HG03025 (cell line): ENCODE results near the gene ATOH7.
"Not testable (repeated sequence)": the region's sequence is repeated elsewhere in the genome, so short reads cannot be mapped to it uniquely, and the experiment has no call there.

Experiments
- ATAC-seq: cut with Tn5 transposase; IDR thresholded peaks from one replicate; pipeline ENCODE4 v1.9.1; 2021; ENCODE audit warnings: mild to moderate bottlenecking, moderate library complexity; ENCODE audit not compliant: unreplicated experiment, low FRiP score

ATOH7 gene

DNA sequence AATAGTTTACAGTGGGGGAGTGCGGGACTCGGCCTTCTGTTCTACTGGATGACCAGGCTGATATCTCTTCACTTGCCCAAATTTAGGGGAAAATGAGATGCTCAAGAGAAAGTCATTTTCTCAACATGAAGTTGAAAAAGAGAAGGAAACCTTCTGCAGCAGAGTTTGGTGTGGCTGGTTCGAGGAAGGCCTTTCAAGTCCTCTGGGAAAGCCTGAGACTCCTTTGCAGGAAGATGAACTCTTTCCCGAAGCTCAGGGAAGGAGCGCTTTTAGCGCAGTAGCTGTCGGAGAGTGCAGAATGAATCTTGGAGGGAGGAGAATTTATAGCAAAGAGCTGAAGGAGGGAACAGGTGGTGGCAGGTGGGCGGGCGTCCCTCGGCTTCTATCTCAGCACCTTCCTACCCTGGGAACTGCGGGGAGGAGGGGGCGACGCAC, at the start of gene ATOH7:
Gene ATOH7 (minus strand): TSS at position 297 of the 435 bp plus-strand sequence. CDS start 436 bp downstream, outside the sequence.
- ATAC-seq = no peak

DNA sequence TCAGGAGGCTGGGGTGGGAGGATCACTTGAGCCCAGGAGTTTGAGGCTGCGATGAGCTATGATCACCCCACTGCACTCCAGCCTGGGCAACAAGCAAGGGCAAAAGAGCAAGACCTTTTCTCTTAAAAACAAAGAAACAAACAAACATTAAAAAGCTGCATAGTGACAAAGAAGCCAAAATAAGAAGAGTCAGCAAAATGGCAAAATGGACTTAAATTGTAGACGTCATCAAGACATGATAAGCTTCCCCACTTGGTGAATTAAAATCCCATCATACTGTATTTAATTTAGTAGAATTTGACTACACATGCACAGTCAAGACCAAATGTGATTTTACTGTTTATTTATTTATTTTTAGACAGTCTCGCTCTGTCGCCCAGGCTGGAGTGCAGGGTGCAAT, 48.8 kb upstream of the ATOH7 start:
- no peak for ATAC-seq

DNA sequence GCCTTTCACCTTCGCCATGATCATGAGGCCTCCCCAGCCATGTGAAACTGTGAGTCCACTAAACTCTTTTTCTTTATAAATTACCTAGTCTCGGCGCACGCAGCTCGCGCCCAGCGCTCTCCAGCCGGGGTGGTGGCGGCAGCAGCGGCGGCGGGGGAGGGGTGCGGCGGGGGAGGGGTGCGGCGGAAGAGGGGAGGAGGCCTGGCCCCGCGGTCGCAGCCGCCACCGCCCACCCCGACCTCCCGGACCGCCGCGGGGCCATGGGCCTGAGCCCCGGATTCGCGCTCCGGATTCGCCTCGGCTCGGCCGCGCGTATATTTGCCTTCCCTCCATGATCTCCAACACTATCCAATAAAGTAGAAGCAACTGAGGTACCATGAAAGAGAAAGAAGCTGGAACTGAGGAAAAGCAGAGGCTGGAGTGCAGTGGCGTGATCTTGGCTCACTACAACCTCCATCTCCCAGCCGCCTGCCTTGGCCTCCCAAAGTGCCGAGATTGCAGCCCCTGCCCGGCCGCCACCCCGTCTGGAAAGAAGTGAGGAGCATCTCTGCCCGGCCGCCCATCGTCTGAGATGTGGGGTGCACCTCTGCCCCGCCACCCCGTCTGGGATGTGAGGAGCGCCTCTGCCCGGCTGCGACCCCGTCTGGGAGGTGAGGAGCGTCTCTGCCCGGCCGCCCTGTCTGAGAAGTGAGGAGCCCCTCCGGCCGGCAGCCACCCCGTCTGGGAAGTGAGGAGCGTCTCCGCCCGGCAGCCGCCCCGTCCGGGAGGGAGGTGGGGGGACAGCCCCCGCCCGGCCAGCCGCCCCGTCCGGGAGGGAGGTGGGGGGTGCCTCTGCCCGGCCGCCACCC, 47.2 kb upstream of the ATOH7 start:
- not testable (repeated sequence) for ATAC-seq

DNA sequence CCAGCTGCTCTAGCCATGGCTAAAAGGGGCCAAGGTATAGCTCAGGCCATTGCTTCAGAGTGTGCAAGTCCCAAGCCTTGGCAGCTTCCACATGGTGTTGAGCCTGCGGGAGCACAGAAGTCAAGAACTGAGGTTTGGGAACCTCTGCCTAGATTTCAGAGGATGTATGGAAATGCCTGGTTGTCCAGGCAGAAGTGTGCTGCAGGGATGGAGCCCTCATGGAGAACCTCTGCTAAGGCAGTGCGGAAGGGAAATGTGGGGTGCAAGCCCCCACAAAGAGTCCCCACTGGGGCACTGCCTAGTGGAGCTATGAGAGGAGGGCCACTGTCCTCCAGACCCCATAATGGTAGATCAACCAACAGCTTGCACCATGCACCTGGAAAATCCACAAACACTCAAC, 45.9 kb upstream of the ATOH7 start:
- ATAC-seq = not testable (repeated sequence)

DNA sequence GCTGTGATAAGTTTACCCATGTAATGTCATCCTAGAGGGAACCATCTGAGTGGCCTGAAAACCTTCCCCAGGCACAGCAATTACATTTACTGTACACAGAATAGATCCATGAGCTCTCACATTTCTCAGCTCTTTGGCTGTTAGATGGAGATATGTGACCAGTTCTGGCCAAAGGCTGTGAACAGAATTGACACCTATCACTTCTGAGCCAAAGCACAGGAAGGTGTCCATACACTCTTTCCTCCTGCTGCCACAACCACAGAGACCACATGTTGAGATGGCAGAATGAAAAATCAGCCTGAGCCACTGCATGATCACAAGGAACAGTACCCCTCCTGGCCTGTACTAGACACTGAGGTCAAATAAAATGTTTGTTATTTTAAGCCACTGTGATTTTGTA, 44.3 kb upstream of the ATOH7 start:
- ATAC-seq = no peak

DNA sequence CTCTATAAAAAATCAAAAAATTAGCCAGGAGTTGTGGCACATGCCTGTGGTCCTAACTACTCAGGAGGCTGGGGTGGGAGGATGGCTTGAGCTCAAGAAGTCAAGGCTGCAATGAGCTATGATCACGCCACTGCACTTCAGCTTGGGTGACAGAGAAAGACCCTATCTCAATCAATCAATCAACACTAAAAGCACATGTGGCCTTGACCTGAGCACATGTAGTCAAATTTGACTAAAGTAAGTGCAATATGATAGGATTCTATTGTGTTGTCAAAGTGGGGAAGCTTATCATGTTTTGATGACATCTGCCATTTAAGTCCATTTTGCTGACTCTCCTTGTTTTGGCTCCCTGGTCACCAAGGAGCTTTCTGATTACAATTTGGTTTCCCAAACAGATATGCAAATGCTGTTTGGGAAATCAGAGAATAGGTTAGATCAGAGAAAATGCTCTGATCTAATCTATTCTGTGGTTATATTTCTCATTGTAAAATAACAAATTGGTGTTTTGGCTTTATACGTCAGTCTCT, 43.8 kb upstream of the ATOH7 start:
- ATAC-seq = no peak

DNA sequence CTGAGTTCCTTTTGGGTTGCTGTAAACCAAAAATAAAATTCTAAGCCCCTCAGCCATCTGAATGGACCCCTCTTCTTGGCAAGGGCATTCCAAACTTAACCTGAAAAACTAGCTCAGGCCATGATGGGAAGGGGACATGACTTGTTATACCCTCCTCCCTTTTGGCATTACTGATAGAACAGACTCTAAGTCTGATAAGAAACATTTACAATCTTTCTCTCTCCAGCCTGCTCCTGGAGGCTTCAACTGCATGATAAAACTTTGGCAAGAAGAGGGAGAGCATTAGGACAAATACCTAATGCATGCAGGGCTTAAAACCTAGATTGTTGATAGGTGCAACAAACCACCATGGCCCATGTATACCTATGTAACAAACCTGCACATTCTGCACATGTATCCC, 40.9 kb upstream of the ATOH7 start:
- no peak for ATAC-seq

DNA sequence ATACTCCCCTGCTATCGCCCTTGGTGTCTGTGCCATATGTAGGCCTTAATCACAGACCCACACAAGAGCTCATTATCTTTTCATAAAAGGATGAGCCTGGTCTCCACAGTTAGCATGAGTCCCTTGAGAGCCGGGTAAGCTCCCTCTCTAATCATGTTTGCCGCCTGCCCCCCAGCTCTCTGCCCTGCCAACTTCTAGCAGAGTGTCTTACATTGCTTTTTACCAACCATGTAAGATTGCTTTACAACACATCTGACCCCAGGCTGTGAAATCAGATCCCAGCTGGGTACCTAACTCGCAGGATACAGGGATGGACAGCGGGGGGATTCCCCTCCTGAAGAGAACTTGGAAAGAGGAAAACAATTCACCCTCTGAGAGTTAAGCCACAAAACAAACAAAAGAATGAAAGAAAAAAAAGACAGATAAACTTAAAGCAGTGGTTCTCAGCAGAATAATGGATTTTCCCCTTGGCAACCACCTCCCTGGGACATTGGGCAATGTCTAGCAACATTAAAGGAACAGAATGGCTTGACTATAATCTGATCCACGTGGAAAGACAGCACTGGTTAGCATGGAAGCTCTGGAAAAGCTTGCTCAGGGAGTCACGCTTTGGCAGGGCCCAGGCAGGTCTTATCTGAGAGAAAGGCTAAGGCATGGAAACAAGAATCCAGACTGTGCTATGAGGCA, 39.4 kb upstream of the ATOH7 start:
- no peak for ATAC-seq

DNA sequence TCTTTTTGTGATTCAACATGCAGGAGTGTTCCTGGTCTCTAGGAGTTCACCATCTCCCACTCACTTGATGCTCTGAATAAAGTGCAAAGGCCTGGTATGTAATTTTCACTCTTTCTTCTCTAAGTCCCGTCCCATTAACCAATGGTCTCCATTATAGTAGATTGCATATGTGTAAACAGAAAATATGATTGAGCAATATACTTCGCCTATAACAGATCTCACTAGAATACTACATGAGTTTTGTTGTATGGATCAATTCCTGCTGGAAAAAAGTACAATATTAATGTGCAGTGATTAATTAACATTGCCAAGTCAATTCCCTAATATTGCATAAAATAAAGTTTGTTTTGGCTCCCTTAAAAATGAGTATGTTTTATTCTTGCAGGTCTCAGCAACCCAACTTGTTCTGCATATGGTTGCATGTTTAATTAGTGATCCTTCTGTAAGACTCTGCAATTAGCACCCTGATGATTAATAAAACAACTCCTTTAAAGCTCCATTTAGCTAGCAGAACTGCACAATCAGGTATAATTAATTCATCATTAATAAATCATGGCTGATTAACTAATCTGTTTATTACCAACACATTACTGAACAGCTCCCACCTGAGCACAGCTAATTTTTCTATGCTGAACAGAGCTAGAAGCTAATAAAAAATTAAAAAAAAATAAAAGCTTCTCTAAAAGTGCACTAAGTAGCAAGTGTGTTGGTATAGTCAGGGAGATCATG, 37.8 kb upstream of the ATOH7 start:
- ATAC-seq = no peak

DNA sequence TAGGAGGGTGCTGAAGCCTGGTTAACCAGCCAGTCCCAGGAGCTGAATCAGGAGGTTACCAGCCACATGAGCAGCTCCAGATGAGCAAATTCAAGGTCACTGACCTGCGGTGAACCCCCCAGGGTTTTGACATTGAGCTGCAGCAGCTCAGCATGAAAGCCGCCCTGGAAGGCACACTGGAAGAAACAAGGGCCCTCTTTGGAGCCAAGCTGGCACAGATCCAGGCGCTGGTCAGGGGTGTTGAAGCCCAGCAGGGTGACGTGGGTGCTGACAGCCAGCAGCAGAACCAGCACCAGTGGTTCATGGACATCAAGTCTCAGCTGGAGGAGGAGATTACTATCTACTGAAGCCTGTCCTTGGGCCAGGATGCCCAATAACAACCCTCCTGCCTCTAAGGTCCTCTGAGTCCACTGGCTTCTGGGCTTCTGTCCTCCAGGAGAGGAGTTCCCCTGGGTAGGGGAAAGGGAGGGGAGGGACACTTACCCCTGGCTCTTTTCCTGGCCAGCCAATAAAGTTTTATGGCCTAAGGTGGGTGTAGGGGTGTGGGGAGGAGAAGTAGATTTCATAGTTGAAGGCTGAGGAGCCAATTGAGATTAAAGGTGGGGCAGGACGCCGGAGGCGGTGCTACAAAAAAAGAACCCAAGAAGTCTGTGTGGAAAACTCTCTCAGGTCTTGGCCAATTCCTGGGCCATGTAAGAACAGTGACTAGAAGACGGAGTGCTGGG, 29.4 kb upstream of the ATOH7 start:
- ATAC-seq = no peak

DNA sequence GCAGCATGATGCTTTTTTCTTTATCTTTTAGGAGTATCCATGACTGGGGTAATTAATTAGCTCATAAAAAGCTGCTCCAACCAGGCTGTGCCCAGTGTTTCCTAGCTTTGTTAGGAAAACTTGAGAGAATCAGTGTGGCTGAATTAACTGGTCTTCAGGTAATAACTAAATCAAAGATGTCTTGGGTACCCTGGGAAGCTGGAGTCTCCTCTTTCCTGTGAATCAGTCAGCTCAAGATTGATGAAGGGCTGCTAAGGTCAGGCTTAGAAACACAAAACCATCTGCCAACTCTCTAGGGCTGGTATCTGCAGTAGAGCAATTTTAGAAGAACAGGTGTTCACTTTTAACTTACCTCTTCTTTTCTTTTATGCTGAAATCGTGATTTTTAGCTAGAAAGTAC, 21.4 kb upstream of the ATOH7 start:
- ATAC-seq = no peak

DNA sequence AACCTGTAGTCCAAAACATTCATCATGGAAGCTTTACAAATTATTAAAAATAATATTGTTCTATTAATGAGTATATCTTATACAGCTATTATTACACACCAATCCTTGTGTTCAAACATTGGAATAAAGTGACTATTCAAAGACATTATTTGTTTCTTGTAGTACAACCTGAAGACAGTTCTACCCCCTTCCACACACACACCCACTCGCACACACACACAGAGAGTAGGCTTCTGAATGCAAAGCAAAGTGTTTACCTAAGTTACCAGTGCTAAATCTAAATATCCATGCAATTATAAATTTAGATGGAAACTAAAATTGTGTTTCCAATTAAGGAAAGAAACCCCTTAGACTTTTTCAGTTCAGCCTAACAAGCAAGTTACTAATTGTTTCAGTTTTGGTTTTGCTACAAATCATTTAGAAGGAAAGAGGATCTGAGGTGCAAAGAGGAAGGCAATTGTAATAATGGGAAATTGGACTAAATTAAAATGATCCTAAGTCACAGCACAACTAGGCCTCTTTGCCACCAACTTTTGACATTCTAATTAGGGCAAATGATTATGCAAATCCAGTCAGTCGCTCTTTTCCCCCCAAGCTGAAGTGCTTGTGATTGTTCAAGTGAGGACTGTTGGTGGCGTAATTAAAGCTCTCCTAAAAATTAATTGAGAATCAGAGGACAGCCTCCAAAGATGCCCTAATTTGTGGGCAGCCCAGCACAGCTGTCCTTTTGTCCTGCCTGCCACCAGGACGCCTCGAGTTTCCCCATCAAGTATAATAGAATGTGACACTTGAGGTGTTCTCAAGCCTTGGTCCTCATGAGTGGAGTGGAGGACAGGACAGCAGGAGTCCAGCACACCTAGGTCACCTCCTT, 19.9 kb upstream of the ATOH7 start:
- no peak for ATAC-seq

DNA sequence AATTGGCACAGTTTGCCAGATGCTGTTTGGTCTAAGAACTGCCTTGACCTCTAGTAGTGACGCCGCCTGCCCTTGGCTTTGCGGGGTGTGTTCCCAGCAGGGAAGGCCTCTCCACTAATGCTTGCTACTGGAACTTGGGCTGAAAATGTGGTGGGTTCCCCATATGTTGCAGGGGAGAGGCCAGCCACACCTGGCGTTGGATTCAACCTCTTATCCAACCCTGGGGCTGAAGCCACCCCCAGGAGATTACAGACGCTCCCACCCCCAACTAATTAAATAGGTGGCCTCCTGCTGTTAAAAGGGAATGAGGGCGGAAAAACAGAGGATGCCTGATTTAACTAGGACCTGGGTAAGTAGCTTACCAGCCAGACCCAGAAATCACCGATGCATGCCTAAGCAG, 19.2 kb upstream of the ATOH7 start:
- no peak for ATAC-seq

DNA sequence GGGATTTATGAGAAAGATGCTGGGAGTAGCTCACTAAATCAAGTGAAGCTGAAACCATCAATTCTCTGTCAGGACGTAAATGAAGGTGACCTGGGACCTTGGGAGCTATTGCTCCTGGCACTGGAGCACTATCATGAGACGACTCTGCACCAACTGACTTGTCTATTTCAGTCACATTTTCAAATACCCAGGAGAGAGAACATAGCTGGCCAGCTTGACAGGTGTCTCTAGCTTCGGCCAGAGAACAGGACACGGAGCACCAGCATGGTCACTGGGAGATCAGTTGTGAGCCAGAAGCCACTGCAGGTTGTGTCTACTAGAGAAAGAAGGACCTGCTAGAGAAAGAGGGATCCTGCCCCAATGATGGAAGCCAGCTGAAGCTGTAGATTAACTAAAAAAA, 17.4 kb upstream of the ATOH7 start:
- no peak for ATAC-seq

DNA sequence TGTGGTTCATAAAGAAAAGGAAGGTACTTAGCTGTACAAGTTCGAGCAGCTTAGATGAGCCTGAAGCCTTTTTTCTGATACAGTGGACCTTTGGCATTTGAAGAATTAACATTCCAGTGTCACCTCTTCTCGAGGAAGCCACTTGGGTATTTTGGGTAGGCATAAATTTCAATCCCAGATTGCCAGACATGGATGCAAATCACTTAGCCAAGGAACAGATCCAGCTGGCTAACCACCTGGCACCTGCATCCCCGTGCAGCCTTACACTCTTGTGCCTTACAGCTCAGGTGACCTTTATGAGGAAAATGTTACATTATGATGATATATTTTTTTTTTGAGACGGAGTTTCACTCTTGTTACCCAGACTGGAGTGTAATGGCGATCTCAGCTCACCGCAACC, 16.0 kb upstream of the ATOH7 start:
- ATAC-seq = no peak

DNA sequence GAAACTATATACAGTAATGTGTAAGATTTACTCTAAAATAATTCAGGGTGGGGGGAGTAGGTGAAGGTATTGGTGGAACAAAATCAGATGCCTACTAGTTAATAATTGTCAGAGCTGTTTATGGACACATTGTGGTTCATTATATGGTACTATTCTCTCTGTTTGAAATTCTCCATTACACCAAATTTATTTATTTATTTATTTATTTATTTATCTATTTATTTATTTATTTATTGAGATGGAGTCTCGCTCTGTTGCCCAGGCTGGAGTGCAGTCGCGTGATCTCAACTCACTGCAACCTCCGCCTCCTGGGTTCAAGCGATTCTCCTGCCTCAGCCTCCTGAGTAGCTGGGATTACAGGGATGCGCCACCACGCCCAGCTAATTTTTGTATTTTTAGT, 14.5 kb upstream of the ATOH7 start:
- ATAC-seq = not testable (repeated sequence)

DNA sequence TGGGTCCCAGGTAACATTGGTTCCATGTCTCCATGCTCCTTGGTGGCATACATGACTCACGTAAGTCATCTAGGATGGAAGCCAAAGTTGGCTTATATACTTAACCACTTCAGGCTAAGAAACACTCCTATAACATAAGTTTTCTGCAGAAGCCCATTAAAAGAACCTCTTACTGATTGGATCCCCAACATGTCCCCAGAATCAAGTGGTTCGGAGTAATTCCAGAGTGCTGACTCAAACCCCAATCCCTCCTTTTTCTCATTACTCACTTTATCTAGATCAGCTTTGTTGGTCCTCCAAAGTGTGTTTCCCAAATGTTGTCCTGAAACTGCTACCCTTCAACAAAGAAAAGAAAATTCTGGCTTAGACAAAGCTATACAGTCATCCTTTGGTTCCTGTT, 10.1 kb upstream of the ATOH7 start:
- no peak for ATAC-seq

DNA sequence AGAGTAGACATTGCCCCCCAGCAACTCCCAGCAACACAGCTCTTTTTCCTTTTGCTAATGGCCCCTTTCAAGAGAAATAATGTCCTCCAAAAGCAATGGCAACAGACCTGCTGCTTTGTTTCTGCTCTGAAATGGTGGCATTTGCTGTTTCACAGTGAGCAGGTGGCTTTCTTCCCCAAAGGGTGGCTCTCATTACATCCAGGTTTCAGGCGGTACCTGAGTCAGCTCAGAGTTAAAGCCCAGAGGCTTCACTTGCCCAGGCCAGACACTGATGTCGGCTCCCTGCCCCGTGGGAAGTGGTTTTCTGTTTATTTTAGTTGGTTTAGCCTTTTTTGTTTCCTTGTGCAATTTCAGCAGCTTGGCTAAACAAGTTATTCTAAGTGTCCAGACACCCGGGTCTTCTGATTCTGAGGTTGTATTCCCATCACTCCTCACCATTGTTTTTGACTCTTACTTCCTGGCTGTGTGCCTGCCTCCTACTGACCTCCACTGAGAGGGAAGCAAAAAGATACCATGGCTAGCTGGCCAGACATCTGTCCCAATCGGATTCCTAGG, 7.8 kb upstream of the ATOH7 start:
- ATAC-seq = no peak

DNA sequence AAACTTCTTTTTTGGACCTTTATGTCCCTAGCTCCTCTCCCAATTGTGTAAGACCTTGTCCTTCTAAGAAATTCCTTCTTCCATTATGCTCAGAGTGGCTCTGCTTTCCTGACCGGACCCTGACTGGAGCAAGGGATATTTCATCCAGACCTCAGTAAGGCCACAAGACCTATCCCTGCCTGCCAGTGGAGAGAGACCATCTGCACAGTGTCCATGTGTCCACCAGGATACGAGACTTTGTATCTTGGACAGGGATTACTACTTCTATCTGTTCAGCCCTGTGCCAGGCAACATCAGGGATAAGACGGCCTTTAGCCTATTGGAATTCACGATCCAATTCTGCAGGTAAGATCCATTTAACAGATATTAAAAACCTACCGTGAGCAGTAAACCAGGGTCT, 7.2 kb upstream of the ATOH7 start:
- ATAC-seq = no peak
